ENCODE data around the gene PSG1.
"Not testable (repeated sequence)": the region's sequence is repeated elsewhere in the genome, so short reads cannot be mapped to it uniquely, and the experiment has no call there.

The PSG1 gene

GRCh38 chr19:42880621-42881020 is 1.1 kb upstream of the PSG1 start:
- not testable (repeated sequence) for DNase-seq

- not testable (repeated sequence) for DNase-seq
Measured at GRCh38 chr19:42876596-42876995, 2.9 kb downstream of the PSG1 start.

GRCh38 chr19:42875881-42876280 is 3.6 kb downstream of the PSG1 start:
- DNase-seq = not testable (repeated sequence)

GRCh38 chr19:42874901-42875813 is 4.4 kb downstream of the PSG1 start:
- not testable (repeated sequence) for DNase-seq

- DNase-seq = not testable (repeated sequence)
Measured at GRCh38 chr19:42874136-42874535, 5.4 kb downstream of the PSG1 start.

- no peak for DNase-seq
Measured at GRCh38 chr19:42872608-42873007, 6.9 kb downstream of the PSG1 start.

GRCh38 chr19:42857544-42857867 is 22.0 kb downstream of the PSG1 start:
- no peak for DNase-seq

- DNase-seq = not testable (repeated sequence)
Measured at GRCh38 chr19:42856866-42857543, 22.5 kb downstream of the PSG1 start.

GRCh38 chr19:42854745-42855144 is 24.8 kb downstream of the PSG1 start:
- not testable (repeated sequence) for DNase-seq

GRCh38 chr19:42853231-42853630 is 26.3 kb downstream of the PSG1 start:
- DNase-seq = not testable (repeated sequence)

- DNase-seq = not testable (repeated sequence)
Measured at GRCh38 chr19:42852821-42853220, 26.7 kb downstream of the PSG1 start.

GRCh38 chr19:42851718-42852280 is 27.7 kb downstream of the PSG1 start:
- not testable (repeated sequence) for DNase-seq

GRCh38 chr19:42850981-42851717 is 28.4 kb downstream of the PSG1 start:
- DNase-seq = no peak

GRCh38 chr19:42846597-42846996 is 32.9 kb downstream of the PSG1 start:
- DNase-seq = no peak

- DNase-seq = not testable (repeated sequence)
Measured at GRCh38 chr19:42843631-42844030, 35.9 kb downstream of the PSG1 start.

- DNase-seq = not testable (repeated sequence)
Measured at GRCh38 chr19:42832746-42833442, 46.6 kb downstream of the PSG1 start.

- DNase-seq = not testable (repeated sequence)
Measured at GRCh38 chr19:42832023-42832680, 47.4 kb downstream of the PSG1 start.

- no peak for DNase-seq
Measured at GRCh38 chr19:42831221-42832019, 48.1 kb downstream of the PSG1 start.

GRCh38 chr19:42821306-42821977 is 58.1 kb downstream of the PSG1 start:
- DNase-seq = not testable (repeated sequence)

- not testable (repeated sequence) for DNase-seq
Measured at GRCh38 chr19:42819960-42820650, 59.4 kb downstream of the PSG1 start.
